NCI-H345 treated with DMSO at 0.1 percent for 48 hours (cell line): ENCODE data around the gene YPEL4.

Source experiments
- DNase-seq: peaks from one replicate; lab custom pipeline; 2025; ENCODE audit not compliant: unreplicated experiment; lab: John Stamatoyannopoulos, UW

YPEL4 gene

DNA sequence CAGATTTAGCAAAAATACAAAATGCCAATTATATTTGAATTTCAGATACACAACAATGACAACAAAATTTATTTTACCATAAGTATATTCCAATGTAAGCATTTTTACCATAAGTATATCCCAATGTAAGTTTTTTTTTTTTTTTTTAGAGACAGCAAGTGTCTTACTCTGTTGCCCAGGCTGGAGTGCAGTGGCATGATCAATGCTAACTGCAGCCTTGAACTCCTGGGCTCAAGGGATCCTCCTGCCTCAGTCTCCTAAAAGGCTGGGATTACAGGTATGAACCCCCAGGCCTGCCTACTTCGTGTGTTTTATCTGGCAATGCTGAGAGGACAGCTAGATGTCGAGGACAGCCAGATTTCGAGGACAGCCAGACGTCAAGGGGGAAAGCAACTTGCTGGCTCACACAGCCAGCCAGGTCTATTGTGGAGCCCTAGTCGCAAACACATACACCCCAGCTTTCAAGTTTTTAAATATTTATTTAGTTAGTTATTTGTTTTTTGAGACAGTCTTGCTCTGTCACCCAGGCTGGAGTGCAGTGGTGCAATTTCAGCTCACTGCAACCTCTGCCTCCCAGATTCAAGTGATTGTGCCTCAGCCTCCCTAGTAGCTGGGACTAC, 53.3 kb downstream of the YPEL4 start:
- DNase-seq = no peak
